HCT116 (cell line): ENCODE measurements around the gene PYROXD2. TPM values are rescaled to one million over a fixed set of nuclear protein-coding genes. Genes with fewer than 3 reads are reported as not detected.

ENCODE experiments used
- ATAC-seq: fragments of 200-7000 bp; cut with Tn5 transposase; 2 replicates; pipeline ENCODE4 v1.9.1; 2020; ENCODE audit warnings: mild to moderate bottlenecking, moderate library complexity
- BruUV-seq: library from RNA; stranded (reverse); fragments of 400-500 nt; replicated peaks from 2 replicates; lab custom pipeline; 2021; lab: Mats Ljungman, UMichigan
- CTCF ChIA-PET: fragments of 300-600 bp; sonication (Branson Sonifier 250); formaldehyde crosslinking; loops from one replicate; lab custom pipeline; 2021; ENCODE audit warnings: antibody characterized with exemption; lab: Charles Lee
- POLR2A ChIA-PET: fragments of 300-600, 350-600 bp; sonication (Branson Sonifier 250); formaldehyde crosslinking; loops from one replicate; lab custom pipeline; 2021; ENCODE audit warnings: antibody characterized with exemption; lab: Charles Lee
- RAD21 ChIA-PET, 2 experiments: fragments of 300-600 bp; sonication (Branson Sonifier 250); formaldehyde crosslinking; loops; one replicate each; lab custom pipeline; 2023; ENCODE audit warnings: low total read pairs in 2 of 2; ENCODE audit not compliant: uncharacterized antibody in 2 of 2, unreplicated experiment in 2 of 2, low non-redundant PET in 1 of 2; lab: Charles Lee
- DNase-seq: peaks from one replicate; pipeline ENCODE4 v3.0.0-alpha.2; 2010; ENCODE audit warnings: low read depth, low spot score
- H2AFZ ChIP-seq: fragments of 200-600 bp; shearing (Covaris generic), sonication (generic); 2 replicates; pipeline ENCODE4 v1.6.1; 2017; ENCODE audit warnings: low read depth, mixed run types, mixed read lengths, antibody characterized with exemption, low read length; ENCODE audit not compliant: poor library complexity, severe bottlenecking
- H3K27ac ChIP-seq: 2 replicates; pipeline ENCODE4 v1.5.1; 2012; ENCODE audit warnings: low read depth, low read length
- H3K27me3 ChIP-seq: fragments of 200-600 bp; sonication (generic); 2 replicates; pipeline ENCODE4 v1.6.1; 2016; ENCODE audit warnings: mixed run types, low read length, mixed read lengths; ENCODE audit not compliant: insufficient read depth
- H3K36me3 ChIP-seq, 2 experiments: fragments of 200-500 bp in 1 of 2; fragments of 200-600 bp in 1 of 2; sonication (Bioruptor generic) in 1 of 2; sonication (generic) in 1 of 2; 2 replicates each; pipeline versions ENCODE4 v1.5.1 to v1.6.1; 2014 to 2016; ENCODE audit warnings: low read length in 2 of 2, inconsistent platforms in 1 of 2, mixed read lengths in 1 of 2, mixed run types in 1 of 2; ENCODE audit not compliant: insufficient read depth in 2 of 2, control insufficient read depth in 1 of 2
- H3K4me1 ChIP-seq, 2 experiments: fragments of 200-600 bp in 1 of 2; sonication (generic) in 1 of 2; 2 replicates each; pipeline versions ENCODE4 v1.5.1 to v1.6.1; 2012 to 2017; ENCODE audit warnings: low read length in 2 of 2, inconsistent platforms in 1 of 2, mild to moderate bottlenecking in 1 of 2, mixed read lengths in 1 of 2, mixed run types in 1 of 2, moderate library complexity in 1 of 2; ENCODE audit not compliant: insufficient read depth in 2 of 2, control insufficient read depth in 1 of 2
- H3K4me2 ChIP-seq: fragments of 200-600 bp; sonication (generic); 2 replicates; pipeline ENCODE4 v1.6.1; 2017; ENCODE audit warnings: mixed run types, low read length, mixed read lengths
- H3K4me3 ChIP-seq, 2 experiments: fragments of 200-600 bp in 1 of 2; sonication (generic) in 1 of 2; replicated peaks in 1 of 2; 2 replicates each; pipeline ENCODE4 v1.5.1; 2011 to 2016; ENCODE audit warnings: low read length in 2 of 2, control low read depth in 1 of 2, low read depth in 1 of 2, mild to moderate bottlenecking in 1 of 2, mixed read lengths in 1 of 2, mixed run types in 1 of 2
- H3K79me2 ChIP-seq: fragments of 200-600 bp; sonication (generic); 2 replicates; pipeline ENCODE4 v1.6.1; 2017; ENCODE audit warnings: mild to moderate bottlenecking, mixed run types, low read length, moderate library complexity, mixed read lengths; ENCODE audit not compliant: insufficient read depth
- H3K9ac ChIP-seq: fragments of 200-600 bp; sonication (generic); 2 replicates; pipeline ENCODE4 v1.6.1; 2016; ENCODE audit warnings: low read length, mixed read lengths
- H3K9me2 ChIP-seq: fragments of 200-600 bp; sonication (generic), shearing (Covaris generic); 2 replicates; pipeline ENCODE4 v1.6.1; 2017; ENCODE audit warnings: mixed run types, mild to moderate bottlenecking, moderate library complexity; ENCODE audit not compliant: insufficient read depth
- H3K9me3 ChIP-seq, 2 experiments: fragments of 200-500 bp in 1 of 2; fragments of 200-600 bp in 1 of 2; sonication (Bioruptor generic) in 1 of 2; sonication (generic) in 1 of 2; 2 replicates each; pipeline ENCODE4 v1.6.1; 2014 to 2017; ENCODE audit warnings: low read length in 2 of 2, mixed read lengths in 2 of 2, inconsistent platforms in 1 of 2, low read depth in 1 of 2, mild to moderate bottlenecking in 1 of 2, mixed run types in 1 of 2, moderate library complexity in 1 of 2; ENCODE audit not compliant: control insufficient read depth in 1 of 2, insufficient read depth in 1 of 2
- H4K20me1 ChIP-seq: fragments of 200-600 bp; sonication (generic), shearing (Covaris generic); 2 replicates; pipeline ENCODE4 v1.6.1; 2017; ENCODE audit warnings: mixed run types, mild to moderate bottlenecking, moderate library complexity; ENCODE audit not compliant: insufficient read depth
- ATF3 ChIP-seq: IDR thresholded peaks from 2 replicates; pipeline ENCODE4 v1.6.1; 2012
- CBX3 ChIP-seq: IDR thresholded peaks from 2 replicates; pipeline ENCODE4 v1.6.1; 2012; ENCODE audit warnings: low read depth
- CEBPB ChIP-seq: IDR thresholded peaks from 2 replicates; pipeline ENCODE4 v1.6.1; 2012; ENCODE audit warnings: low read depth
- EZH2phosphoT487 ChIP-seq: fragments of 200-600 bp; IDR thresholded peaks from 2 replicates; pipeline ENCODE4 v1.6.1; 2018; ENCODE audit warnings: antibody characterized with exemption, borderline replicate concordance
- JUND ChIP-seq: IDR thresholded peaks from 2 replicates; pipeline ENCODE4 v1.6.1; 2012
- POLR2AphosphoS5 ChIP-seq: IDR thresholded peaks from 2 replicates; pipeline ENCODE4 v1.6.1; 2011; ENCODE audit warnings: mild to moderate bottlenecking, low read depth, low read length, moderate library complexity
- SP1 ChIP-seq: IDR thresholded peaks from 2 replicates; pipeline ENCODE4 v1.6.1; 2012; ENCODE audit warnings: low read depth
- SRF ChIP-seq: IDR thresholded peaks from 2 replicates; pipeline ENCODE4 v1.6.1; 2012; ENCODE audit warnings: low read depth
- YY1 ChIP-seq: IDR thresholded peaks from 2 replicates; pipeline ENCODE4 v1.6.1; 2011; ENCODE audit warnings: low read length, low read depth, moderate library complexity, mild to moderate bottlenecking; ENCODE audit not compliant: insufficient replicate concordance; ENCODE audit errors: extremely low read depth
- ZNF274 ChIP-seq: fragments of 200-500 bp; sonication (Bioruptor generic); IDR thresholded peaks from 2 replicates; pipeline ENCODE4 v1.6.1; 2014; ENCODE audit warnings: mild to moderate bottlenecking, low read depth, low read length, inconsistent platforms
- intact Hi-C: fragments of 100-400 bp; cut with micrococcal nuclease; formaldehyde crosslinking; loops from 2 replicates; pipeline ENCODE4 v1.10.0; 2022
- total RNA-seq: library from RNA; stranded (reverse); gene quantifications from one replicate; pipeline ENCODE4 v1.2.1, GENCODE V29; 2021; ENCODE audit not compliant: unreplicated experiment
- TF ChIP-seq, protein P1 (sequence below), 3 experiments: fragments of 200-600 bp in 1 of 3; sonication (generic) in 1 of 3; IDR thresholded peaks in 2 of 3; conservative IDR thresholded peaks in 1 of 3; 2 replicates each; pipeline ENCODE4 v1.5.1; 2012 to 2017; ENCODE audit warnings: low read depth in 2 of 3, low read length in 2 of 3, antibody characterized with exemption in 1 of 3, borderline replicate concordance in 1 of 3, control low read depth in 1 of 3, mild to moderate bottlenecking in 1 of 3, mixed read lengths in 1 of 3, mixed run types in 1 of 3, moderate library complexity in 1 of 3; ENCODE audit not compliant: insufficient read depth in 1 of 3

PYROXD2 gene
- total RNA-seq, 1 experiment from 2014 or later = 14.2 TPM

DNA sequence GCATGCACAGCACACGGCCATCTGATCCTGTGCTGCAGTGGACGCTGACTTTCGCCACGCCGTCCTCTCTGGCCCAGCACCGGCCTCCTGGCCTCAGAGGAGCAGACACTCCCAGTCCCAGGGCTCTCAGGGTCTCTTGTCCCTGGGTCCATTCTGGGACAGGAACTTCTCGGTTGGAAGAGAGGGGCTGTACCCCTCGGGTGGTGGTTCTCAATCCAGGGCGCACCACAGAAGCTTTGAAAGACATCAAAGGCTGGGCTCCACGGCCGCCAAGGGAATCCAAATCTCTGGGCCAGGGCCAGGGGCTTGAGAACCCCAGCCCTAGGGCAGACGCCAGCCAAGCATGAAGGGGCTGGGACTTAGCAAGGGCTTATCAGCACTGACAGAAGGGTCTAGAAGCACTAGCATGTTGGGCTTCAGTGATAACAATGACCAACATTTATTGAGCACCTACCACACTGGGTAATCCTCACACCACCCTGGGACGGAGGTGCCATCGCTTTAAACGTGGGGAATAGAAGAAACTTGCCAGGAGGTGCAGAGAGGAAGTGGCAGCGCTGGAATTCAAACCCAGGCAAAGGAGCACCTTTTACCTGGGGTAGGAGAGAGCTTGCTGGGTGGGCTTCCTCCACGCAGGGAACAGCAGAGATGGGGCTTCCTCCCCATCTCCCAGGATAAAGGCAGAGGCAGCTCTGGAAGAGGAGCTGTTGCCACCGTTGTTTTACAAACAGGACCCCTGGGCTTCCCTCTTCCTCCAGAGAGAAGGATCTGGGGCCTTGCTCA is 1.8 kb upstream of the PYROXD2 start:
- no TSS peak for BruUV-seq
- no peaks in the 10 kb centered on the region for H3K27me3 ChIP-seq
- no peaks in the 10 kb centered on the region for H4K20me1 ChIP-seq
- POLR2A ChIA-PET = no interaction called here
- no peaks in the 10 kb centered on the region for H3K9me3 ChIP-seq
- no peak overlapping the region for H3K4me3 ChIP-seq
- intact Hi-C loops = loop anchor here (10.0 kb wide), 1 partner anchor 152 kb away; the partner anchor contains the start of gene LOXL4
- no peak overlapping the region for H3K4me2 ChIP-seq
- peaks cover 0 to 3% of the 10 kb centered on the region in 2 experiments; a peak in 1 of 4 replicates for H3K36me3 ChIP-seq
- ATAC-seq (no peak), DNase-seq (no peak)
- CTCF ChIA-PET = no interaction called here
- H3K79me2 ChIP-seq = 0 out of 2 replicates have a peak, but pooled peaks cover 7% of the 10 kb centered on the region
- RAD21 ChIA-PET = no interaction called here
- no peak overlapping the region for H3K27ac ChIP-seq
- H3K9ac ChIP-seq = no peak overlapping the region
- peaks cover 13 to 22% of the 10 kb centered on the region in 2 experiments for H3K4me1 ChIP-seq
- no peak overlapping the region for H2AFZ ChIP-seq
- H3K9me2 ChIP-seq = no peaks in the 10 kb centered on the region
- TF ChIP-seq YY1 = no peak
- no peak for TF ChIP-seq POLR2AphosphoS5
- TF ChIP-seq, protein P1, sequence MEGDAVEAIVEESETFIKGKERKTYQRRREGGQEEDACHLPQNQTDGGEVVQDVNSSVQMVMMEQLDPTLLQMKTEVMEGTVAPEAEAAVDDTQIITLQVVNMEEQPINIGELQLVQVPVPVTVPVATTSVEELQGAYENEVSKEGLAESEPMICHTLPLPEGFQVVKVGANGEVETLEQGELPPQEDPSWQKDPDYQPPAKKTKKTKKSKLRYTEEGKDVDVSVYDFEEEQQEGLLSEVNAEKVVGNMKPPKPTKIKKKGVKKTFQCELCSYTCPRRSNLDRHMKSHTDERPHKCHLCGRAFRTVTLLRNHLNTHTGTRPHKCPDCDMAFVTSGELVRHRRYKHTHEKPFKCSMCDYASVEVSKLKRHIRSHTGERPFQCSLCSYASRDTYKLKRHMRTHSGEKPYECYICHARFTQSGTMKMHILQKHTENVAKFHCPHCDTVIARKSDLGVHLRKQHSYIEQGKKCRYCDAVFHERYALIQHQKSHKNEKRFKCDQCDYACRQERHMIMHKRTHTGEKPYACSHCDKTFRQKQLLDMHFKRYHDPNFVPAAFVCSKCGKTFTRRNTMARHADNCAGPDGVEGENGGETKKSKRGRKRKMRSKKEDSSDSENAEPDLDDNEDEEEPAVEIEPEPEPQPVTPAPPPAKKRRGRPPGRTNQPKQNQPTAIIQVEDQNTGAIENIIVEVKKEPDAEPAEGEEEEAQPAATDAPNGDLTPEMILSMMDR (IDR thresholded peaks at IDR 0.05 in 2 of 3, conservative IDR thresholded peaks at IDR 0.05 in 1 of 3; ENCODE audit: borderline replicate concordance in 1 of 3, insufficient read depth in 1 of 3, low read depth in 2 of 3, low read length in 2 of 3) = no peak
- TF ChIP-seq ATF3 = no peak
- TF ChIP-seq CBX3 = no peak
- TF ChIP-seq JUND = no peak
- no peak for TF ChIP-seq CEBPB
- no peak for TF ChIP-seq EZH2phosphoT487
- no peak for TF ChIP-seq SRF
- TF ChIP-seq ZNF274 = no peak
- no peak for TF ChIP-seq SP1
